GM18519 (cell line): ENCODE results near the gene NKPD1.

Experiments used
- ATAC-seq: cut with Tn5 transposase; IDR thresholded peaks from one replicate; pipeline ENCODE4 v1.9.1; 2021; ENCODE audit warnings: mild to moderate bottlenecking, moderate library complexity; ENCODE audit not compliant: unreplicated experiment, low FRiP score

The NKPD1 gene

GRCh38 chr19:45141203-45141900 lies 19.4 kb downstream of the NKPD1 start:
- ATAC-seq: no peak

GRCh38 chr19:45140533-45140932 lies 20.2 kb downstream of the NKPD1 start:
- ATAC-seq: no peak

GRCh38 chr19:45140144-45140503 lies 20.7 kb downstream of the NKPD1 start:
- no peak for ATAC-seq

GRCh38 chr19:45139286-45140143 lies 21.3 kb downstream of the NKPD1 start:
- no peak for ATAC-seq

- ATAC-seq: no peak
These were observed 22.5 kb downstream of the NKPD1 start for GRCh38 chr19:45138303-45138751.

GRCh38 chr19:45137179-45137761 lies 23.5 kb downstream of the NKPD1 start:
- peak; percentile 54 for ATAC-seq

- no peak for ATAC-seq
These were observed 24.1 kb downstream of the NKPD1 start for GRCh38 chr19:45136507-45137178.

- no peak for ATAC-seq
These were observed 25.5 kb downstream of the NKPD1 start for GRCh38 chr19:45135176-45135885.

GRCh38 chr19:45133661-45134060 lies 27.1 kb downstream of the NKPD1 start:
- ATAC-seq: no peak

- ATAC-seq: no peak
These were observed 29.7 kb downstream of the NKPD1 start for GRCh38 chr19:45130888-45131615.

- no peak for ATAC-seq
These were observed 30.5 kb downstream of the NKPD1 start for GRCh38 chr19:45130236-45130635.

- ATAC-seq: no peak
These were observed 32.0 kb downstream of the NKPD1 start for GRCh38 chr19:45128806-45129205.

GRCh38 chr19:45128146-45128545 lies 32.6 kb downstream of the NKPD1 start:
- no peak for ATAC-seq

- no peak for ATAC-seq
These were observed 34.1 kb downstream of the NKPD1 start for GRCh38 chr19:45126654-45127053.

- no peak for ATAC-seq
These were observed 34.7 kb downstream of the NKPD1 start for GRCh38 chr19:45125975-45126493.

GRCh38 chr19:45125360-45125759 lies 35.4 kb downstream of the NKPD1 start:
- ATAC-seq: no peak

- no peak for ATAC-seq
These were observed 36.8 kb downstream of the NKPD1 start for GRCh38 chr19:45124021-45124420.

GRCh38 chr19:45123440-45123850 lies 37.3 kb downstream of the NKPD1 start:
- no peak for ATAC-seq

GRCh38 chr19:45122832-45123231 lies 38.0 kb downstream of the NKPD1 start:
- ATAC-seq: no peak
